T-helper 2 cell treated with Interferon-gamma antibody and Interleukin-4, amounts not matched to agents 5 μg/mL and 100 μg/mL, for 36 hours (primary cell): Measurements from ENCODE around the gene FABP2.
A peak's percentile ranks its signal among the peaks of the same experiment; 100 is the strongest.
"Not testable (repeated sequence)": the region's sequence is repeated elsewhere in the genome, so short reads cannot be mapped to it uniquely, and the experiment has no call there.

ENCODE experiments used
- DNase-seq: peaks from one replicate; pipeline ENCODE4 v3.0.0; 2021; ENCODE audit warnings: low spot score
- H3K27ac Mint-ChIP-seq: one replicate; pipeline ENCODE4 v1.8.0; 2021; ENCODE audit warnings: mild to moderate bottlenecking, mixed read lengths
- H3K27me3 Mint-ChIP-seq: one replicate; pipeline ENCODE4 v1.8.0; 2021; ENCODE audit warnings: low read depth, mixed read lengths
- H3K36me3 Mint-ChIP-seq: one replicate; pipeline ENCODE4 v1.8.0; 2021; ENCODE audit warnings: low read depth, mixed read lengths
- H3K4me1 Mint-ChIP-seq: one replicate; pipeline ENCODE4 v1.8.0; 2021; ENCODE audit warnings: low read depth, mixed read lengths
- H3K4me3 Mint-ChIP-seq: one replicate; pipeline ENCODE4 v1.8.0; 2022; ENCODE audit warnings: mild to moderate bottlenecking, moderate library complexity, mixed read lengths
- H3K9me3 Mint-ChIP-seq: one replicate; pipeline ENCODE4 v1.8.0; 2021; ENCODE audit warnings: mixed read lengths

Gene FABP2

GRCh38 chr4:119321921-119322687 lies at the start of gene FABP2:
Gene FABP2, minus strand, starts transcription at chr4:119322138. Its CDS starts 36 bp downstream, at chr4:119322102.
- Mint-ChIP-seq H3K27me3 (peaks cover 11% of the 10 kb centered on the region), H3K27ac (no peak within 1 kb of the TSS), H3K36me3 (no peaks in the 10 kb centered on the region), H3K9me3 (no peaks in the 10 kb centered on the region), H3K4me1 (no peaks in the 10 kb centered on the region), H3K4me3 (no peak within 1 kb of the TSS)
- DNase-seq: no peak

DNA sequence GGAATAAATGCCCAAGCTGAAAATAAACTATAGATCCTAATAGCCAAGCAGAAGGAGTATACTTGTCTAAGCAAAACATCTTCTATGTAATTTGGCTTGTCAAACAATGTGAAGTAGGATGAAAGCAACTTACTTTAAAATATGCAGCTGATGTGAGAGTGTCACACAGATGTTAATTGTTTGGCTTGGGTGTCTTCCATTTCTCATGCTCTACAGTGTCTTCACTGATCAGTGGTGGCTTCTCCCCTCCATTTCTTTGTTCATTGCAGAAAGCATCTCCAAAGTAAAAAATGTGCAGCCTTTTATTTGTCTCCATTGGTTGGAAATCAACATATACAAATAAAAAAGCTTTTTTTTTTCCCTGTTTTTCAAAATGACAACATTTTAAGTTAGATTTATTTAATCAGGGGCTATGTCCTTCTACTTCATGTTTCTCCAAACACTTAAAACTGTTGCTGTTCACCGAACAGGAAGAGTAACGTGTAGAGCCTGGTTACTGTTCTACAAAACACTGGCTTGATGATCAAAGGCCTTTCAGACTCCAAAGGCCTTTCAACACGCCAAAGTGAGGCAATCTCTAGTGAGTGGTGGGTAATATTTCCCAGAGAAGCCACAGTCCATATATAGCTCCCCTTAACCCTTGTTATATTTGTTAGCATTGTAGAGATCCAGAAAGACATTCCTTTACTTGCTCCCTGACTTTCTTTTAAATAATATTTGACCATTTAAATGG lies 49.2 kb upstream of the FABP2 start:
- not testable (repeated sequence) for DNase-seq, H3K27me3 Mint-ChIP-seq, H3K36me3 Mint-ChIP-seq, H3K9me3 Mint-ChIP-seq
- H3K4me3 Mint-ChIP-seq: peak overlapping the region; percentile 61
- peak overlapping the region; percentile 70 for H3K27ac Mint-ChIP-seq
- peaks cover 19% of the 10 kb centered on the region for H3K4me1 Mint-ChIP-seq

DNA sequence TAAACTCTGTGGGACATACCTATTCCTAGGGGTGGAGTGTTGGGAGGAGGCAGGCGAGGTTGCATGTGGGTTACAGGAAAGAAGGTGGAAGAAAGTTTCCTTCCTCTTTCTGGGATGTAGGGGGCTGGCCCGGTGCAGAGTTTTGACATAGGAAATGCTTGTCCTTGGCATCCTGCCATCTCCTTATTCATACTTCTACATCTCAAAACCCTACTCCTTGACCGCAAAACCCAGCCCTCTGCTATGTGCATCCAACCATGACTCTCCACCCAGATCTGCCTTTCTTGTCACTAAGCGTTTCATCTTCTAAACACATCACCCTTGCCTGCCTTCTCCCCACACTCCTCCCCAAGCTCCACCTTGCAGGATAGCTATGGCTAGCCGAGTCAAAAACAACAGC lies 48.5 kb upstream of the FABP2 start:
- H3K27me3 Mint-ChIP-seq, H3K9me3 Mint-ChIP-seq, H3K36me3 Mint-ChIP-seq: not testable (repeated sequence)
- H3K27ac Mint-ChIP-seq: peak overlapping the region; percentile 60
- DNase-seq: peak; percentile 48
- H3K4me3 Mint-ChIP-seq: peak overlapping the region; percentile 61
- peaks cover 19% of the 10 kb centered on the region for H3K4me1 Mint-ChIP-seq

DNA sequence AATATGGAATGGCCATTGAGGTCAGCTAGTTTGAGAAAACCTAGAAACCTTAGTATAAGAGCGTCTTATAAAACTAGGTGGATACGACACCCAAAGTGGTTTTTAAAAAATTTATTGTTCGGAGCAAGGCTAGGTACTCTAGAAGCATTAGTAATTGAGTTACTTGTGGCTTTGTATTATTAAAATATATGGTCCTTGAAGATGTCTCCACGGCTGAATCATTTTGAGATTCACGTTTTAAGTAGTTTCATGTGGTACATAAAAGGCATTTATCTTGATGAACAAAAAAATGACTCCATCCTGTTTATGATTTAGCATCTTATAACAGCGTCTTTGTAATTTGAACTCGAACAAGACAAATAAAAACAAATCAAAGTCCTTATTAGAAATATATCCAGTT lies 44.9 kb upstream of the FABP2 start:
- H3K27me3 Mint-ChIP-seq, H3K4me3 Mint-ChIP-seq, H3K36me3 Mint-ChIP-seq, H3K27ac Mint-ChIP-seq, H3K9me3 Mint-ChIP-seq, DNase-seq: not testable (repeated sequence)
- peaks cover 14% of the 10 kb centered on the region for H3K4me1 Mint-ChIP-seq

DNA sequence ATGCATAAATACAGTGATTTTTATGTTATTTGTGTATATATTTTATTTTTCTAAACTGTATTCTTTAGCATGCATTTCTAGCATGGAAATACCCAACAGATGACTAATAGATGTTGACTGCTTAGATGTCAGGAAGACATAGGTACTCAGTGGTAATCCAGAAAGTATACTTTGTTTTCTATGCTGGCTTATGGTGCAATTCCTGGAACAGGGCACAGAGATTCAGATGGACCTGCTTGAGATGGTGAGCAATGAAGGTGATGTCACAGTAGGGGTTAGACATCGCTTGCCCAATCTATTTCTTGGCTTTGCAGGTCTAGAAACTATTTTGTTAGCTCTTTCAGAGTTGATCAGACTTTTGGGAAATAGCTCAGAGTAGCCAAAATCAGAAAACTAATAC lies 42.3 kb upstream of the FABP2 start:
- H3K4me3 Mint-ChIP-seq, H3K9me3 Mint-ChIP-seq, H3K27me3 Mint-ChIP-seq, H3K27ac Mint-ChIP-seq, H3K36me3 Mint-ChIP-seq, H3K4me1 Mint-ChIP-seq, DNase-seq: not testable (repeated sequence)

DNA sequence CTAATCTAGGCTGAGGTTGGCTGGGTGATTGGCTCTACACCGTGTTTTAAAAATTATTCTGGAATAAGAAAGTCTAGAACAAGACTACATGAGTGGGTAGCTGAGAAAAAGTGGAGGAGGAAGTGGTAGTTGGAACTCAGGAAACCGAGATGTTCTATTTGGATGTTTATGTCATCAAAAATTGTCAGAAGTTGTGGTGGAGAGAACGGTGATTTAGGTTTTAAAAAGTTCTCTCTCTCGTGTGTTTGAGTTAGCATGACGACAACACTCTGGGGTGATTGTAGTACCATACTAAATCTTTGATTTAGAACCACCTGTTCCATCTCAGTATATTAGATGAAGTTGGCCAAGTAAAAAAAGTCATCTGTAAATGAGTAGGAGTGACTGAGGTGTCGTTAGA lies 41.4 kb upstream of the FABP2 start:
- H3K9me3 Mint-ChIP-seq, H3K27ac Mint-ChIP-seq, H3K4me3 Mint-ChIP-seq, H3K27me3 Mint-ChIP-seq, H3K36me3 Mint-ChIP-seq, H3K4me1 Mint-ChIP-seq, DNase-seq: not testable (repeated sequence)

GRCh38 chr4:119362413-119362812 lies 40.5 kb upstream of the FABP2 start:
- H3K36me3 Mint-ChIP-seq, H3K4me3 Mint-ChIP-seq, H3K27ac Mint-ChIP-seq, H3K4me1 Mint-ChIP-seq, H3K9me3 Mint-ChIP-seq, DNase-seq, H3K27me3 Mint-ChIP-seq: not testable (repeated sequence)

DNA sequence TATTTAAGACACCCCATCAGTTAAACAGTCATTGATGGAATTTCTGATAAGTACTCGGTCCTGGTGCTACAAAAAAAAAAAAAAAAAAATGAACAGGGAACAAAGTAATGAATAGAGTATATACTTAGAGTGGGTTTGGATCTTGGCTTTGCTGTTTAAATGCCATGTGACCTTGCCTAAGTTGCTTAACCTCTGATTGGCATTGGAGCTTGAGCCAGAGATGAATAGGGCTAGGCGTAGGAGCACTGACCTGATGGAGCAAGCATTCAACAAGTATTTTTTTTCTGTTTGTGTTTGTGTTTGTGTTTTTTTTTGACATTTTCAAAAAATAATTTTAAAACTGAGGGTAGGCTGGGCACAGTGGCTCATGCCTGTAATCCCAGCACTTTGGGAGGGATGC lies 37.9 kb upstream of the FABP2 start:
- not testable (repeated sequence) for H3K9me3 Mint-ChIP-seq, H3K4me1 Mint-ChIP-seq, DNase-seq, H3K27ac Mint-ChIP-seq, H3K27me3 Mint-ChIP-seq, H3K36me3 Mint-ChIP-seq, H3K4me3 Mint-ChIP-seq

DNA sequence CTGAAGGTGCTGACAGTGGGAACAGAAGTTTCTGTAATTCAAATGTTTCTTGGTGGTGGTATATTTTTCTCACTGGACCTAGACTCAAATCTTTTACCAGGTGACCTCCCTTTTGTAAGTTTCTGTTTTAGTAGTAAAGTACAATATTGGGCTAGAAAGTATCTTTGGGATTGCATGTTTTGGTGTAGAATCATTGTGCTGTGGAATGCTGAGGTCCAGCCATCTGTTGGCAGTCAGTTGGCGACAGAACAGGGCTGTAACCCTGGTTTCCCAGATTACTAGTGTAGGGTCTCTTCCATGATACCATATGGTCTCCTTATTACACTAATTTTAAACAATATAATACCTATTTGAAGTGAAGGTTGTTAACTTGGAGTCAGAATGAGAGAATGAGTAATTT lies 34.9 kb upstream of the FABP2 start:
- not testable (repeated sequence) for DNase-seq, H3K4me3 Mint-ChIP-seq, H3K27ac Mint-ChIP-seq, H3K9me3 Mint-ChIP-seq, H3K36me3 Mint-ChIP-seq, H3K4me1 Mint-ChIP-seq, H3K27me3 Mint-ChIP-seq

DNA sequence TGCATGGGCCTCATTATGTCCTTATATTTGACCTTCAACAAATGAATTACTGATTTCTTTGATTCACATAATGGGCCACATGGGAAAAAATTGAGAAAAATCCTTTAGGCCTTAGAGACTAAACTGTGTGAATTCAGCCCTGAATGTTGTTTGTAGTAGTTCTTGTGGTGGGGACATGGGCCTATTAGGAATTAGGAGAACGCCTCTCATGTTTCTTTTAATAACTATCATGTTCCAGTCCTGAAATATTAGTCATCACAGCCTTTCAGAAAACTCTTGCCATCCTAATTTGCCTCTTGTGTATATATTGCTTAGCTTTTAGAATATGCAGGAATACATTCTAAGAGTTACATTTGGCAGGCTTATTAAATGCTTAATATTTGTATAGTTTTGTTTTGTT lies 34.1 kb upstream of the FABP2 start:
- not testable (repeated sequence) for DNase-seq, H3K4me3 Mint-ChIP-seq, H3K36me3 Mint-ChIP-seq, H3K27ac Mint-ChIP-seq, H3K9me3 Mint-ChIP-seq, H3K27me3 Mint-ChIP-seq, H3K4me1 Mint-ChIP-seq

DNA sequence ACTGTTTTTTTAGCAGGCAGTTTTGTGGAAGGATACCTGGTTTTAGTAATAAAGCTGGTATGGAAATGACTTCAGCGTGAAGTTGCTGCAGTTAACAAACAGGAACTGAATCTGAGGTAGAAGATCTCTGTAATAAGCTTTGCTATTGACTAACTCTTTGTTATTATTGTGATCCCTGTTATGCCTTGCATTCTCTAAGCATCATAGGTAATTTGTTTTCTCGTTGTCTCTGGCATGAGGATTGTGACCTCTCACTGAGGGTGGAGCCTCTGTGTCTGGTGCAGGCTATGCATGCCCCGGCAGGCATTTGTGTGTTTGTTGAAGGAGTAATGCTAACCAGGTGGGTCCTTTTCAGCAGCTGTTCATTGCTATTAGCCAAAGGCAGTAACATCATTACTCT lies 31.4 kb upstream of the FABP2 start:
- not testable (repeated sequence) for H3K4me3 Mint-ChIP-seq, DNase-seq, H3K27ac Mint-ChIP-seq, H3K9me3 Mint-ChIP-seq, H3K36me3 Mint-ChIP-seq, H3K27me3 Mint-ChIP-seq, H3K4me1 Mint-ChIP-seq

DNA sequence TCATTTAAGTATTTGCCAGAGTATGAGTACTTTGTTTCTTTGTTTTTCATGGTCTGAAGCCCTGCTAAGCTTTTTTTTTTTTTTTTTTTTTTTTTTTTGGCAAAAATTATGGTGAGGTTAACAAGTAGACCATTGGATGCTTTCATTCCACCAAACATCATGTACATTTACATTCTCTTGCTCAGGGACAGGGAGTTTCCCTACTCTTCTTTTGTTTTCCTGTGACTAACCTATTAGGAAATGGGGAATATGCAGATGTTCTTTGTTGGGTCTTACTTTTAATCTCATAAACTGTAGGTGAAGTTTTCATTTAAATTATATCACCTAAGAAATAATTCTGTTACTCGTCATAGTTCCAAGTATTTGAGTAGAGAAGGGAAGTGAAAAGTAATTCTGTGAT lies 26.2 kb upstream of the FABP2 start:
- H3K4me1 Mint-ChIP-seq, H3K27ac Mint-ChIP-seq, H3K4me3 Mint-ChIP-seq, DNase-seq, H3K36me3 Mint-ChIP-seq, H3K9me3 Mint-ChIP-seq, H3K27me3 Mint-ChIP-seq: not testable (repeated sequence)

- H3K36me3 Mint-ChIP-seq, H3K9me3 Mint-ChIP-seq, H3K27me3 Mint-ChIP-seq, DNase-seq, H3K4me1 Mint-ChIP-seq, H3K4me3 Mint-ChIP-seq, H3K27ac Mint-ChIP-seq: not testable (repeated sequence)
Observed at GRCh38 chr4:119343293-119343692, 21.4 kb upstream of the FABP2 start.

DNA sequence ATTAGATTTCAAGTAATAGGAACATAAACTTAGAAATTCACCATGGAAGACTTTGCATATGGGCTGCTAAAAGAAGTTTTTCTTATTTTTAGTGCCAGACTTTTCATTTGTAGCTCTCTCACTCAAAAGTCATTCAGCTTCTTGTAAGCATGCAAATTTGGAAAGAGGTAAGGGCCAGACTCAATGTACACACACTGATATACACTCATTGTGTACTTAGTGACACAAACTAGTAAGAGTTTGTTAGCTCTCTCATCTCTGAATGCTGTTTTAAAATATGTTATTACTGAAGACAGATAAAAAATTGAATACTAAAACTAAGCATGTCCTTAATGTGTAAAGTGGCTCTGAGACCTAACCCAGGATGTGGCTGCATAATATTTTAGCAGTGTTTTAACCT lies 18.0 kb upstream of the FABP2 start:
- not testable (repeated sequence) for H3K4me1 Mint-ChIP-seq, H3K27ac Mint-ChIP-seq, H3K27me3 Mint-ChIP-seq, H3K9me3 Mint-ChIP-seq, H3K4me3 Mint-ChIP-seq, DNase-seq, H3K36me3 Mint-ChIP-seq

- Mint-ChIP-seq H3K4me1 (peaks cover 2% of the 10 kb centered on the region), H3K27ac (no peak overlapping the region), H3K36me3 (no peaks in the 10 kb centered on the region), H3K9me3 (no peaks in the 10 kb centered on the region), H3K27me3 (peaks cover 4% of the 10 kb centered on the region), H3K4me3 (no peak overlapping the region)
- DNase-seq: no peak
Observed at GRCh38 chr4:119337010-119337409, 15.1 kb upstream of the FABP2 start.
